BE2C (cell line): ENCODE measurements around the gene FNDC11.
"Not testable (repeated sequence)": the region's sequence is repeated elsewhere in the genome, so short reads cannot be mapped to it uniquely, and the experiment has no call there.

ENCODE experiments used
- DNase-seq: peaks from one replicate; pipeline ENCODE4 v3.0.0-alpha.2; 2020
- H3K27me3 ChIP-seq: fragments of 250-450 bp; sonication (Bioruptor Pico); 2 replicates; pipeline ENCODE4 v1.5.1; 2020; ENCODE audit warnings: mild to moderate bottlenecking
- H3K36me3 ChIP-seq: fragments of 250-450 bp; sonication (Bioruptor Pico); 2 replicates; pipeline ENCODE4 v1.5.1; 2020; ENCODE audit warnings: mild to moderate bottlenecking
- H3K4me1 ChIP-seq: fragments of 250-450 bp; sonication (Bioruptor Pico); 2 replicates; pipeline ENCODE4 v1.5.1; 2020
- H3K4me3 ChIP-seq: 2 replicates; pipeline ENCODE4 v1.5.1; 2011; ENCODE audit warnings: low read depth, low read length
- H3K9me3 ChIP-seq: fragments of 250-450 bp; sonication (Bioruptor Pico); 2 replicates; pipeline ENCODE4 v1.5.1; 2020
- CTCF ChIP-seq: IDR thresholded peaks from 2 replicates; pipeline ENCODE4 v1.5.1; 2012; ENCODE audit warnings: mild to moderate bottlenecking, low read depth, low read length

The FNDC11 gene

GRCh38 chr20:63508072-63508768, 45.7 kb upstream of the FNDC11 start:
- peaks cover 5% of the 10 kb centered on the region for H3K4me1 ChIP-seq
- H3K4me3 ChIP-seq: no peak overlapping the region
- H3K36me3 ChIP-seq: no peaks in the 10 kb centered on the region
- no peaks in the 10 kb centered on the region for H3K27me3 ChIP-seq
- peaks cover 4% of the 10 kb centered on the region; the same call in 1 of the 2 replicates for H3K9me3 ChIP-seq
- no peak for TF ChIP-seq CTCF
- no peak for DNase-seq

- H3K27me3 ChIP-seq: no peaks in the 10 kb centered on the region
- H3K9me3 ChIP-seq: peaks cover 4% of the 10 kb centered on the region; the same call in 1 of the 2 replicates
- H3K4me1 ChIP-seq: no peaks in the 10 kb centered on the region
- no peaks in the 10 kb centered on the region for H3K36me3 ChIP-seq
- no peak for DNase-seq
- H3K4me3 ChIP-seq: no peak overlapping the region
- TF ChIP-seq CTCF: no peak
Measured at GRCh38 chr20:63509088-63509564, 44.8 kb upstream of the FNDC11 start.

- TF ChIP-seq CTCF: no peak
- Histone ChIP-seq H3K27me3 (no peaks in the 10 kb centered on the region), H3K4me1 (no peaks in the 10 kb centered on the region), H3K36me3 (no peaks in the 10 kb centered on the region), H3K9me3 (no peaks in the 10 kb centered on the region), H3K4me3 (no peak overlapping the region)
- DNase-seq: no peak
Measured at GRCh38 chr20:63513207-63513606, 40.8 kb upstream of the FNDC11 start.

GRCh38 chr20:63514520-63514919, 39.4 kb upstream of the FNDC11 start:
- not testable (repeated sequence) for DNase-seq, H3K36me3 ChIP-seq, H3K4me1 ChIP-seq, H3K9me3 ChIP-seq, H3K4me3 ChIP-seq, H3K27me3 ChIP-seq

GRCh38 chr20:63517376-63518309, 36.3 kb upstream of the FNDC11 start:
- no peaks in the 10 kb centered on the region for H3K9me3 ChIP-seq
- no peak for DNase-seq
- no peak for TF ChIP-seq CTCF
- H3K4me3 ChIP-seq: no peak overlapping the region
- H3K27me3 ChIP-seq: no peaks in the 10 kb centered on the region
- peaks cover 14% of the 10 kb centered on the region for H3K36me3 ChIP-seq
- H3K4me1 ChIP-seq: no peaks in the 10 kb centered on the region

GRCh38 chr20:63518351-63518861, 35.6 kb upstream of the FNDC11 start:
- H3K4me3 ChIP-seq: no peak overlapping the region
- no peaks in the 10 kb centered on the region for H3K4me1 ChIP-seq
- peak; percentile 26 for TF ChIP-seq CTCF
- peaks cover 19% of the 10 kb centered on the region for H3K36me3 ChIP-seq
- H3K27me3 ChIP-seq: no peaks in the 10 kb centered on the region
- H3K9me3 ChIP-seq: peaks cover 4% of the 10 kb centered on the region; the same call in 1 of the 2 replicates
- DNase-seq: peak; percentile 41
